HG02970 (cell line): ENCODE data around the gene TEDDM1.
A peak's percentile ranks its signal among the peaks of the same experiment; 100 is the strongest.
"Not testable (repeated sequence)": the region's sequence is repeated elsewhere in the genome, so short reads cannot be mapped to it uniquely, and the experiment has no call there.

ENCODE experiments used
- ATAC-seq: cut with Tn5 transposase; IDR thresholded peaks from one replicate; pipeline ENCODE4 v1.9.1; 2021; ENCODE audit warnings: mild to moderate bottlenecking, moderate library complexity, moderate number of reproducible peaks; ENCODE audit not compliant: unreplicated experiment, low FRiP score

The TEDDM1 gene, protein sequence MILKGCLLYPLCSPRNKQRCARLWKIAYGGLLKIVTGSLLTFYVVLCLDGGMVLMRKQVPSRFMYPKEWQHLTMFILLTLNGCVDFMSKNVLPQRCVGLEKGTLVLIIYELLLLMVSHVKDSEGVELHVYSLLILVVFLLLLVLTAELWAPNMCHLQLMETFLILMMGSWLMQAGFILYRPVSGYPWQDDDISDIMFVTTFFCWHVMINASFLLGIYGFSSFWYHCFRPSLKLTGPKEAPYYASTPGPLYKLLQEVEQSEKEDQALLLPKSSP

DNA sequence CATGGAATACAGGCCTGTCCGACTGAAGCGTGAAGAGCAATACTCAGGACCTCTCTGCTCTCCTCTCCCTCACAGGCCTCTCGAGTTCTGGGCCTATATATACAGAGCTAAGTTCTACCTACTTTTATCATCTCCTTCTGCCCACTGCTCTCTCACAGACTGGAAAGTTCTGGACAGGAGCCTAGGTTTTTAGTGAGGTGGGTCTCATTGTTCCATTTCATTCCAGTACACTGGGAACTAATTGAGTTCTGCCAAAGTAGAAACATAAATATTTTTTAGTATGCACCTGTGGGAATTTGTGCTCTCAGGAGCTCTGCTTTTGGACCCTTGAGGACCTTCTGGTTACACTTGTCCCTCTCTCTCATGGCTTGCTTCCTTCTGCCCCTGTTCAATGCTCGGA, at the start of gene TEDDM1:
Gene TEDDM1, minus strand, starts transcription at position 101 of the 400 bp plus-strand sequence. CDS start 182 bp downstream, outside the sequence.
- no peak for ATAC-seq

DNA sequence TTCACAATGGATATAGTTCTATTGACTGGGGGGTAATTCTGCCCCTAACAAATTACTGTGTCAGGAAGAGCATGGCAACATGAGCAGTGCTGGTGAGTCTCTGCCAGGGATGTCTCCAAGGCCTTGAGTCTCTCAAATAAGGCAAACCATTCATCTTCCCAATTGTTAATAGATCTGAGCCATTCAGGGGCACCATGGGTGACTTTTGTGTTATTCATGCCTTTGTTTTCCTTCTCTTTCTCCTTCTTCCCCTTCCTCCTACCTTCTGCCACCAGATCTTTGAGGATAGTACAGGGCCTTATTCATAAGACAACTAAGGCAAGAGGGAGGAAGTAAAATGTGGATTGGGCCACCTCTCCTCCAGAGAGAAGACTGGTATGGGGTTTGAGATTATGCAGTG, 49.6 kb upstream of the TEDDM1 start, which contains the start of gene RGSL1:
Gene RGSL1, plus strand, starts transcription at position 60 of the 400 bp plus-strand sequence. Its CDS starts 20 bp downstream, at position 80.
- no peak for ATAC-seq

DNA sequence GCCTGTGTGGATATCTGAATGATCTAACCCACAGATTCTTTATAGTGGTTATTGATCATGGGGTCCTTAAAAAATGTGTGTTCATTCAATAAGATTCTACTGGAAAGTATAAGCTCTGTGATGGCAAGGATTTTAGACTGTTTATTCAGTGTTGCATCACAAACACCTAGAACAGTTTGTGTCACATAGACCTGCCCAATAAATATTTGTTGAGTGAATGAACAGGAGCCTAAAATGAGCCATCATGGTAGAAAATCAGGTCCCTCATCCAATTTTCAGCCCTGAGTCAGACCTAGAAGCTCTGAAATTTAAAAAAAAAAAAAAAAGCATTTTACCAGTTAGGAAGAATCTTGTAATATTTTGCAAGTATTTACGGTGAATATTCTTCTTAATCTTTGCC, 47.2 kb upstream of the TEDDM1 start:
- ATAC-seq, result no peak

DNA sequence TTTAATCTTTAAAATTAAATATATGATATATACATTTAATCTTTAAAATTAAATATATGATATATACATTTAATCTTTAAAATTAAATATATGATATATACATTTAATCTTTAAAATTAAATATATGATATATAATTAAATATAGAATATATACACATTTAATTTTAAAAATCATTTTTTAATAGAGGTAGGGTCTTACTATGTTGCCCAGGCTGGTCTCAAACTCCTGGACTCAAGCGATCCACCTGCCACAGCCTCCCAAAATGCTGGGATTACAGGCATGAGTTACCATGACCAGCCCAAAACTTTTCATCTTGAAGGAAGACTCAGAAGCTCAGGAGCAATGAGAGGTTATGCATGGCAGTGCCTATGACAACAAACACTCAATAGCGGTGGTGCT, 46.7 kb upstream of the TEDDM1 start:
- not testable (repeated sequence) for ATAC-seq

DNA sequence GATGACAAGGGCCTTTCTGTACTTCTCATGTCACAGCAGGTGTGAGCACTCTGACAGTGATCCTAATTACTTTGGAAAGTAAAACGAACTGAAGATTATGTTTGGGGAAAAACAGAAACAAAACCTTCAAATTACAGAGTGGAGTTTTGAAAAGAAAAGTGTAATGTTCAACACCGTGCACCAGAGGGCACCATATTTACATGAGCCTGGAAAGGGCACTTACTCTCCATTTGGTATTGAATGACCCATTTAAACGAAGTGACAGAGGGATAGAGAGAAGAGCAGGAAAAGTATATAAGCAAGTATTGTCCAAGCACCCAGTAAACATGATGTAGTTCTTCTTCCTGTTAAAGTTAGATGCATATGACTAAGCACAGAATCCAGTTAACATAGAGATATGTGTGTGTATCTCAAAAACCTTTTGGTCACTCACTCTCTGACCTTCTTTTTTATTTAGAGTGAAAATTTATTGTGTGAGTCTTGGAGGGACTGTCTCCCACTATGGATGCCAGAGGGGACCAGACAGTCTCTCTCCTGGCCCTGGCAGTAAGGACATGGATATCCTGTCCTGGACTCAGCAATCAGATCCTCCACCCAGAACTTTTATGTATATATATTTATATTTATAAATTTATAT, 45.7 kb upstream of the TEDDM1 start:
- ATAC-seq, result no peak

DNA sequence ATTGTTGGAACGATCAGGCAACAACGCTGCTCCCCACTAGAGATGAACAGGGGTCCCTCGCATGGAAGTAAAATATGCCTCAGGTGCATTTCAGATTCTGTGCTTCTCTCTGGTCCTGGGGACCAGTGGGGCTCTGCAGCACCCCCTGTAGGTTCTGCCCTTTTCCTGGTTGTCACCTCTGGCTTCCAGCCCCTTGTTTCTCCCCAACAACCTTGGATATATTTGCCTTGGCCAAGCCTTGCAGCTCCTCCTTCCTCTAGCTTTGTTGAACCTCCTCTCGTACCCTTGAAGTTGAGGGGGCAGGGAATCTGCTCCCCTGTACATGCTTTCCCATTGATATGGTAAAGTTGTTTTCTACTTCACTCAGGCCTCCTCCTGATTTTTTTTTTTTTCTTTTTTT, 44.0 kb upstream of the TEDDM1 start:
- ATAC-seq, result no peak

DNA sequence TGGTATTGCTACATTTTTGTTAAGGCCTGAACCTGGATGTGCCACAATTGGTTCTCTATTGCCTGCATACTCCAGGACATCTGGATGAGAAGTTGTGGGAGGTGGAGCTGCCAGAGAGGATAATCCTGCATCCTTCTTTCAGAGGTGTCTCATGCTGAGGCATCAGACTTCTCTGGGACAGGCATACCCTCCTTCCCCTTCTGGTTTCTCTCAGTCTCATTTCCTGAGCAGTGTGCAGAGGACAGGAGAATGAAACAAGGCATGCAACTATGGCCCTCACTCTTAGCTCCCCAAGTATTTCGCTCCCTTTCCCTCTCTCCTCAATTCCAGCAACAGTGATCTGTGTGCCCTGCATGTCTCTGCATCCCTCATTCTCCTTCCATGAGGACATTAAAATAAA, 41.9 kb upstream of the TEDDM1 start:
- ATAC-seq, result no peak

DNA sequence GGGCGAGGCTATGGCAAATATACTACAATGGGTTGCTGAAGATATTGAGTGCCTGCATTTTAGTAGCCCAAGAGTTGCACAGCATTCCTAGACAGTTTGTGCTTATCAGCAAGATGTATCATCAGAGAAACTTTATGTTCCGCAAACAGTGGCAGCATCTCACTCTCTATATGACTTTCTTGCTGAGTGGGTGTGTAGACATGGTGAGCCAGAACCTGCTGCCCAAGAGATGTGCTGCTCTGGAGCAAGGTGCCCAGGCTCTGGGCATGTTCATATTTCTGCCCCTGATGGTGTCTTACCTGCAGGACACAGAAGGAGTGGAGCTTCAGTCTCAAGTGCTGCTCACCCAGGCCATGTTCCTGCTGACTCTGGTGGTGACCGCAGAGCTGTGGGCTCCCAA, 41.3 kb upstream of the TEDDM1 start:
- ATAC-seq, result no peak

DNA sequence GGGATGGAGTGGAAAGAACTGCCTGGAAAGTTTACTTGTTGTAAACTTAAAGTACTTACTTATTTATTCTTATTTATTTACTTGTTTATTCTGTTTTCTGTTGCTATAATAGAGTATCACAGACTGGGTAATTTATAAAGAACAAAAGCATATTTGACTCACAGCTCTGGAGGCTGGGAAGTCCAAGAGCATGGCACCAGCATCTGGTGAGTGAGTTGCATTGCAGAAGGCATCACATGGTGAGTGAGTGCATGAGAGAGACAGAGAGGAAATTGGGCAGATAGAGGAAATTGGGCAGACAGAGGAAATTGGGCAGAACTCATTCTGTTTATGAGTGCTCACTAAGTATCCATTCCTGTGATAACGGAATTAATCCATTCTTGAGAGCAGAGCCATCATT, 37.9 kb upstream of the TEDDM1 start:
- ATAC-seq, result no peak

DNA sequence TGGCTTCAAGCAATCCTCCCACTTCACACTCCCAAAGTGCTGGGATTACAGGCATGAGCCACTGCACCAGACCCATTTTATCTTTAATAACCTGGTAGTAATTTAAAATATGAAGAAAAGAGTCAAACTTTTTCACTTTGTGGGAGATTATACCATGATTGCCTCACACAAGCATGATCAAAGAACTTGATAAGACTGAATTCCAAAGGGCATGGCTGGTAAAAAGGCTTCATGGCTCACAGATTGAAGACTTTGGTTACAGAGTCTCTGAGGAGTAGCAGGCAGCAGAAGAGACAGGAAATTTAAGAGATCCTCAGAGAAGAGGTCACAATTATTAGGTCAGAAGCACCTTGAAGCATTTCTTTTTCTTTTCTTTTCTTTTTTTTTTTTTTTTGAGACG, 33.1 kb upstream of the TEDDM1 start:
- no peak for ATAC-seq

DNA sequence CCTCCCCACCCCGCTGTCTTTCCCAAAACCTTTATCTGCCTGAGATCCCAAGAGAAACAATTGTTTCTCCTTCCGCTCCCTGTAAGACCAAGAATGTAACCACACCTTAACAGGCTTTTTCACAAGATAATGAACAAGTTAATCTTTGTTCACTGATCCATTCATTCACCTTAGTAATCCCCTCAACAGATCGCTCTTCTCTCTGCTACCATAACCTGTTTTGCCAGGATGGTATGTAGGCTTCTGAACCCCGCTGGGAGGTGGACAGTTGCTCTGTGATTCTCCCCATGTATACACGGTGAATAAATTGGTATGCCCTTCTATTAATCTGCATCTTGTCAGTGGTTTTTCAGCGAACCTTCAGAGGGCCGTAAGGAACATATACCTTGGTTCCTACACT, 30.8 kb upstream of the TEDDM1 start:
- no peak for ATAC-seq

DNA sequence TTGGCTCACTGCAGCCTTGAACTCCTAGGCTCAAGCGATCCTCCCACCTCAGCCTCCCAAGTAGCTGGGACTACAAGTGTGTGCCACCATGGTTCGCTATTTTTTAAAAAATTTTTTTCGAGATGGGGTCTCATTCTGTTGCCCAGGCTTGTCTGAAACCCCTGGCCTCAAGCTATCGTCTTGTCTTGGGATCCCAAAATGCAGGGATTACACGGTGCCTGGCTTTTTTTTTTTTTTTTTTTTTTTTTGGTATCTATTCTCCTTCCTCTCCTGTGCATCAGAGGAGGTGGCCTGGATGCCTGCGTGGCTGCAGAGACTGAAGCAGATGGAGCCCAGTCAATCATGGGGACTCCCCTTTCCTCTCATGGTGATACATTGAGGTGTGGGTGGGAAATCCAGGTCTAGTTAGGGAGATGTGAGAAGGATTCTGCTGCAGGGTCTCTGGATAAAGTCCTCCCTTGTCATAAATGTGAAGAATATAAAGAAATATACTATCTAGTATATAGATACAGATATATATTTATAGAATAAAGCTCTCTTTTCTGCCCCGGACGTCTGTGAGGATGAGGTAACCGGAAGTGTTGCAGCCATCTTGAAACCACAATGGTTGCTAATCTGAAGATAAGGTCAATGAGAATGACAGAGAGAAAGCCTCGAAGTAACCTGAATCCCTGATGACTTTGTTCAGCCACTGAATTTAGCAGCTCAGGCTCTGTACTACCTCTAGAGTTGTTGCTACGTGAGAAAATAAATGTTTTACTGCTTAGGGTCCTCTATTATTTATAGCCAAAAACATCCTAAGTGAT, 30.0 kb upstream of the TEDDM1 start:
- no peak for ATAC-seq

DNA sequence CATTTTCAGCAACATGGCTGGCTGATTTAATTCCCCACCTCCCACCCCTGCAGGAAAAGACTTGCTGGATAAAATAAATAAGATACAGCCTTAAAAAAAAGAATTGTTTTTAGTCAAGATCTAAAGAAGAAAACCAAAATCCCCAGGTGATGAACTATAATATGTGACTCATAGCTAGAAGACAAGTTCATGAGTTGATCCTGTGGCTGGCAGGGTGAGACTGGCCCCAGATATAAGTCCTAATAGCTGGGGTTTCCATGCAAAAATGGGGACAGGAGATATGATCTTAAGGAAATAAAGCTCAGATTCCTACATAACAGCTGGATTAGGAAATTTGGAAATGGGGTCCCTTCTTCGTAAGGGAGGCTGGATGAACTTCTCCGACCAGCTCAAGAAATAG, 27.6 kb upstream of the TEDDM1 start:
- no peak for ATAC-seq

DNA sequence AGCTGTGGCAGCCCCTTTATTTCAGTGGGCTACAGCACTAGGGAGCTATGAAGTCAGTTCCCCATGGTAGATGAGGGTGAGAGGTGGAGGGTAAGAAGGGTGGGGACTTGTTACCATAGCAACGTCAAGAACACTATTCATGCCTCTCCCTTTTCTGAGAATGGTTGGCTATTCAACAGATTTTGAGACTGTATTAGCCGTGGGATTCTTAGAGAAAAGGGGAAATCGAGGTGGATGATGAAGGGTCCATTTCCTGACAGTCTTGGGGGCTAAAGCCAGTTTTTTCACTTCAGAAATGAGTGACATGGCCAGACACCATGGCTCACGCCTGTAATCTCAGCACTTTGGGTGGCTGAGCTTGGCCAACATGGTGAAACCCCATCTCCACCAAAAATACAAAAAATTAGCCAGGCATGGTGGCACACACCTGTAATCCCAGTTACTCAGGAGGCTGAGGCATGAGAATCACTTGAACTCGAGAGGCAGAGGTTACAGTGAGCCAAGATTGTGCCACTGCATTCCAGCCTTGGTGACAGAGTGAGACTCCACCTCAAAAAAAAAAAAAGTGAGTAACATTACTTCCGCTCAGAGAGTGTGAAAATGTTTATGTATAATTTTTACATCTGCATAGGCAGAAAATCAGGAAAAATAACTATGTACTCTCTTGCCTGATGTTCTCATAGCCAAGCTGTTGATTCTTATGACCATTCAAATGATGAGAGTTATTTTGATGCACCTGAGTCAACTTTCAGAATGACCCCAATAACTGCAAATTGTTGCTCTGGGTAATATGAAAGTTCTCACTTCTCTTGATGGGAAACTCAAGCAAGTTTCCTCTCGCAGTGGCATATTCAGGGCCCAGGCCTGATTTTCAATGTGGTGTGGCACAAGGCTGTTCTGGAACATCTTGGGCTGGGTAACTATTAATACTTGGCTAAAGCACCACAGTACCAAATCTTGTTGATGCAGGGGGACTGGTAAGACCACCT, 26.3 kb upstream of the TEDDM1 start:
- ATAC-seq, result peak; percentile 71

DNA sequence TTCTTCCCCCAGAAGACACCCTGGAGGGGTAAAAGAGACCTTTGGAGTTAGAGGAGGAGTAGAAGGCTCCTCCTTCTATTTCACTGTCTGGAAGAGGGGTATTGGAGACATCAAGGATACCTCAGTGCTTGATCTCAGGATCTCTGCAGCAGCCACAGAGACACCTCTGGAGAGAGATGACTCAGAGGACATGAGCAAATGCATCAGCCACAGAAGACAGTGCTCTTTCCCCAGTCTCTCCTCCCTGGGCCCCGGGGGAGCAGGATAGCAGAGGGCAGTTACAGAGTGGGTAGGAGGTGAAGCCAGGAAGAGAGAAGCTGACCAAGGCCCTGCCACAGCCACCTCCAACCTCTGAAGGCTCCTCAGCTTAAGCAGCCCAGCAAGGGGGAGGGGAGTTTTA, 15.3 kb upstream of the TEDDM1 start:
- no peak for ATAC-seq

DNA sequence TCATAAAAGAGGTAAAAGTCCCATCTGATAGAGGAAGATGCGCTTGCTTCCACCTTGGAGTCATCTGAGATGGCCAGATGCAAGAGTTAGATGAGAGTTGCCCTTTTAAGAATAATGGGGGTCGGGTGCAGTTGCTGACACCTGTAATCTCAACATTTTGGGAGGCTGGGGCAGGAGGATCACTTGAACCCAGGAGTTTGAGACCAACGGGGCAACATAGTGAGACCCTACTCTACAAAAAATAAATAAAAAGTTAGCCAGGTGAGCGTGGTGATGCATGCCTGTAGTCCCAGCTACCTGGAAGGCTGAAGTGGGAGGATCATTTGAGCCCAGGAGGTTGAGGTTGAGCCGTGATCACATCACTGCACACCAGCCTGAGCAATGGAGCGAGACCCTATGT, 13.5 kb upstream of the TEDDM1 start:
- no peak for ATAC-seq

DNA sequence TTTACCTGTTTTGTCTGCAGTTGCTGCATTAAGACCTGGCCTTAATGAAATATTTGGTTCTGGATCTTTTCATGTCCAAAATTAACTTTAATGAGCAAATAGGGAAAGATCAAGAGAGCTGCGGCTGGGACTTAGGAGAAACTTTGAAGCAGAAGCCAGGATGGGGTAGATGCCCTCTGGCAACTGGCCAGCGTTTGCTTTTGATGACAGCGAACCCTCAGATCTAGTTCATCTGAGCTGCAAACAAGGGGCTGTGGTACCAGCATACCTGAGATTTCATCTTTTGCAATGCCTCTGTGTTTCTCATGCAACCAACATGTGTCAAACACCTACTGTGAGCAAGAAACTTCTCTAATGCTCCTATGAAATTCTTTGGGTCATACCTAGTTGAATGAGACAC, 13.0 kb upstream of the TEDDM1 start:
- ATAC-seq, result no peak

DNA sequence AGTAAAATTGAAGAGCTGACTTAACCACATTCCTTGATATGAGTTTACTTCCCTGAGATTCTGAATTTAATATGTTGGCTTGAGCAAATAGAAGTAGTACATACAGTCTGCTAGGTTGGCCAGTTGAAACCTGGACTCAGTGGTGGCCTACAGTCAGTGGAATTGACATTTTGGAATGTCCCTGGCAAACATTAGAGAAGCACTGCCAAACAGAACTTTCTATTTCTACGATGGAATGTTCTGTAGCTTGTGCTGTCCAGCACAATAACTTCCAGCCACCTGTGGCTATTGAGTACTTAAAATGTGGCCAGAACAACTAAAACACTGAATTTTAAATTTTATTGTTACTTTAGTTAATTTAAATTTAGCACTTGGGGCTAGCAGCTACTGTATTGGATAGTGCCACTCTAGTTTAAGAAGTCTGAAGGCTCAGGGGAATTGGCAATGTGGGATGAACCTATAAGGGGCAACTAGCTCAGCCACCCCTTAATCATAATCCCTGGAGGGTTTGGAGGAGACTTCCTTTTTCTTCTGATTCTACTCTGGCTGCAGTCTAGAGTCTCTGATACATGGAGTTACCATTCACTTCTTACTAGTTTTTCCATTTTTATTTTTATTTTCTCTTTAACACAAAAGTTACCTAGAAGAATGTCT, 10.3 kb upstream of the TEDDM1 start:
- no peak for ATAC-seq

DNA sequence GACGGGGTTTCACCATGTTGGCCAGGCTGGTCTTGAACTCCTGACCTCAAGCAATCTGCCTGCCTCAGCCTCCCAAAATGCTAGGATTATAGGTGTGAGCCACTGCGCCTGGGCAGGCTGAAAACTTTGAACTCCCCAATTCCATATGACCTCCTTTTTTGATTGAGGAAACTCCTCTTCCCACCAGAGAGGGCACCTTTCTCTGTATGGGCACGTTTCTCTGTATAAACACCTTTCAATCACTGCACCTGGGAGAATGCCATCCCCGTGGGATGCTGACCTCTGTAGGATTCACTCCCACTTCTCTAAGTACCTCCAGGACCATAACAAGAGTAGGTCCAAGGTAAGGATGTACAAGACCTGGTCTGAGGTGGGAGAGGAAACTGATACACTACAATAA, 9.7 kb upstream of the TEDDM1 start:
- ATAC-seq, result no peak
